SH-SY5Y (cell line): Measurements from ENCODE around the gene KLHL17.

Experiments
- GATA2 ChIP-seq: IDR thresholded peaks from 2 replicates; pipeline ENCODE4 v1.6.1; 2011; ENCODE audit warnings: mild to moderate bottlenecking, low read depth, low read length
- GATA3 ChIP-seq: IDR thresholded peaks from 2 replicates; pipeline ENCODE4 v1.6.1; 2011; ENCODE audit warnings: low read depth, mild to moderate bottlenecking, low read length, moderate library complexity

DNA sequence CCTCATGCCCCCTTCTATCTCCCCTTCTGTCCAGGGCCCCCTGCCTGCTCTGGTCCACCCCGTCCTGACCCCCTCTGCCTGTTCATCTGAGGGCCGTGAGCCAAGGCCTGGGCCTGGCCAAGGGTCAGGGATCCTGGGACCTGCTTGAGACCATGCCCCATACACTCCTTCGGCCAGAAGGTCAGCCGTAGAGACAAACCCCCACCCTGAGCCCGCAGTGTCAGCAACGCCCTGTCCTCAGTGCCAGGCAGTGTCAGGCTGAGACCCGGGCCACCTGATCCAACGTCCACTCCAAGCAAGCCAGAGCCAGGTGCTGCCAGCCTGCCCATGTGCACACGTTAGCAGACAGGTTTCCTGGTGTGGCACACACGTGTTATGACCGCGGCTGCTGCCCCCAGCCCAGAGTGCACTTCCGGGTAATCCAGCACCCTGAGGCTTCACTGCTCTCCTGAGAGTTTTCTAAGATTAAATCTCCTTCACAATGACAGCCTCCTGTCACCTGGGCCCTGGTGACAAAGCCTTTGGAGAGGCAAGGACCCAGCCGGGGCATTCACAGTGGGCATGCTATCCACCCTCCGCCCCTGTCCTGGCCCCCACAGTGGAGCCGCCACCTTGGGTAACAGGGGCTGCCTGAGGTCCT, 46.8 kb upstream of the KLHL17 start:
- TF ChIP-seq GATA2 (no peak), GATA3 (no peak)
